ENCODE measurements around the gene CACNA2D3.

The CACNA2D3 gene

GRCh38 chr3:54822206-54822605, 699.9 kb downstream of the CACNA2D3 start:
- Histone ChIP-seq H3K36me3 (no peaks in the 10 kb centered on the region), H3K27me3 (ENCODE audit: insufficient read depth, low read depth, severe bottlenecking) (no peaks in the 10 kb centered on the region), H3K27ac (no peak overlapping the region), H3K9me3 (ENCODE audit: severe bottlenecking) (no peaks in the 10 kb centered on the region), H3K4me3 (ENCODE audit: low read depth, low read length) (no peak overlapping the region)
- DNase-seq, result no peak
- no peak for TF ChIP-seq CTCF (IDR thresholded peaks at IDR 0.05; ENCODE audit: low read depth, low read length)

GRCh38 chr3:54826251-54826691, 703.9 kb downstream of the CACNA2D3 start:
- DNase-seq, result no peak
- no peak for TF ChIP-seq CTCF (IDR thresholded peaks at IDR 0.05; ENCODE audit: low read depth, low read length)
- H3K36me3 ChIP-seq, result no peaks in the 10 kb centered on the region
- H3K27ac ChIP-seq, result no peak overlapping the region
- H3K27me3 ChIP-seq (ENCODE audit: insufficient read depth, low read depth, severe bottlenecking), result no peaks in the 10 kb centered on the region
- no peak overlapping the region for H3K4me3 ChIP-seq (ENCODE audit: low read depth, low read length)
- H3K9me3 ChIP-seq (ENCODE audit: severe bottlenecking), result peaks cover 5% of the 10 kb centered on the region

- Histone ChIP-seq H3K4me3 (ENCODE audit: low read depth, low read length) (no peak overlapping the region), H3K27ac (no peak overlapping the region), H3K27me3 (ENCODE audit: insufficient read depth, low read depth, severe bottlenecking) (no peaks in the 10 kb centered on the region), H3K36me3 (no peaks in the 10 kb centered on the region), H3K9me3 (ENCODE audit: severe bottlenecking) (peaks cover 5% of the 10 kb centered on the region)
- DNase-seq, result no peak
- TF ChIP-seq CTCF (IDR thresholded peaks at IDR 0.05; ENCODE audit: low read depth, low read length), result no peak
Observed at GRCh38 chr3:54827056-54827687, 704.8 kb downstream of the CACNA2D3 start.

- Histone ChIP-seq H3K9me3 (ENCODE audit: severe bottlenecking) (peaks cover 5% of the 10 kb centered on the region), H3K27ac (no peak overlapping the region), H3K36me3 (no peaks in the 10 kb centered on the region), H3K4me3 (ENCODE audit: low read depth, low read length) (no peak overlapping the region), H3K27me3 (ENCODE audit: insufficient read depth, low read depth, severe bottlenecking) (no peaks in the 10 kb centered on the region)
- no peak for DNase-seq
- no peak for TF ChIP-seq CTCF (IDR thresholded peaks at IDR 0.05; ENCODE audit: low read depth, low read length)
Observed at GRCh38 chr3:54827776-54828175, 705.4 kb downstream of the CACNA2D3 start.

- H3K4me3 ChIP-seq (ENCODE audit: low read depth, low read length), result no peak overlapping the region
- peak; percentile 47 for DNase-seq
- no peak overlapping the region for H3K27ac ChIP-seq
- TF ChIP-seq CTCF (IDR thresholded peaks at IDR 0.05; ENCODE audit: low read depth, low read length), result peak; percentile 74
- peaks cover 5% of the 10 kb centered on the region for H3K9me3 ChIP-seq (ENCODE audit: severe bottlenecking)
- H3K36me3 ChIP-seq, result no peaks in the 10 kb centered on the region
- H3K27me3 ChIP-seq (ENCODE audit: insufficient read depth, low read depth, severe bottlenecking), result no peaks in the 10 kb centered on the region
Observed at GRCh38 chr3:54830658-54831057, 708.3 kb downstream of the CACNA2D3 start.

- Histone ChIP-seq H3K27me3 (ENCODE audit: insufficient read depth, low read depth, severe bottlenecking) (no peaks in the 10 kb centered on the region), H3K9me3 (ENCODE audit: severe bottlenecking) (peaks cover 5% of the 10 kb centered on the region), H3K36me3 (no peaks in the 10 kb centered on the region), H3K4me3 (ENCODE audit: low read depth, low read length) (no peak overlapping the region), H3K27ac (no peak overlapping the region)
- no peak for TF ChIP-seq CTCF (IDR thresholded peaks at IDR 0.05; ENCODE audit: low read depth, low read length)
- DNase-seq, result no peak
Observed at GRCh38 chr3:54831112-54831511, 708.8 kb downstream of the CACNA2D3 start.

Measured in WERI-Rb-1 (cell line).